ENCODE results near the gene SERPINH1. TPM values are rescaled to one million over a fixed set of nuclear protein-coding genes. Genes with fewer than 3 reads are reported as not detected.

Gene SERPINH1
- total RNA-seq, 1 experiment from 2014 or later = 58.8 TPM

DNA sequence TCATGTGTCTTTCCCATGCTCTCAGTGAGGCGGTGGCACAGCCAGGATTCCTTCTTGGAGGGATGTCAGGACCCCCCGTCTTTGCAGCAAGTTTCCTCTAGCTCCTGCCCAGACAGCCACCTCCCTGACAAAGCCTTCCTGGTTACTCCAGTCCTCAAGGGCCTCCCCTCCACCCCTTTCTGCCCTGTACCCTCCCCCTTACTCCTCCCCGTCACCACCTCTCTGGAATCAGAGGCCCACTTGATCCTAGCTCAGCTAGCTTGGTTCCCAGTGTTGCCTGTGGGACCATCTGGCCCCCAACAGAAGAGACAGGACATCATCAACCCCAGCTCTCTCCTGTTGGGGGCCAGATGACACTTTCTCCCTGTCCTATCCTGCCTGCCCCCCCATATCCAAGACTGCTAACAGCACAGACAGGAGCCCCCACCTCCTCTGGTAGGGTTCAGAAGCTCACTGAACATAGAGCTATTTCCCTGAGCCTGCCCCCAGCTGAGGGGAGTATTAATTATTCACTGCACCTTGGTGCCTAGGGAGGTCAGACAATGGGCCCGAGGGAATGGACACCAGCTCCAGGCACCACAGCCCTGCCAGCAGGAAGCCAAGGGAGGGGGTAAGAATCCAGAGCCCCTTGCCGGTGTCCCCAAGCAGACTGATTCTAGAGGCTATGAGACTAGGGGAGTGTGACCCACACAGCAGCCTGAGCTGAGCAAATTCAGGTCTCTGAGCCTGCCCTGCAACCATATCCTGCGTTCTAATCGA, 39.6 kb upstream of the SERPINH1 start:
- CTCF ChIA-PET = interaction anchor here (0.9 kb wide), 1 partner anchor 24 kb away, joined by 4 read pairs; no protein-coding TSS in a partner anchor
- Mint-ChIP-seq H3K36me3 (ENCODE audit: insufficient read depth, unreplicated experiment) (peaks cover 10% of the 10 kb centered on the region), H3K4me3 (ENCODE audit: low read depth, unreplicated experiment) (no peak overlapping the region), H3K27ac (ENCODE audit: unreplicated experiment) (no peak overlapping the region), H3K9me3 (ENCODE audit: low read depth, unreplicated experiment) (no peaks in the 10 kb centered on the region), H3K27me3 (ENCODE audit: unreplicated experiment) (peaks cover 31% of the 10 kb centered on the region), H3K4me1 (ENCODE audit: low read depth, unreplicated experiment) (no peaks in the 10 kb centered on the region)
- no peak for DNase-seq
- TF ChIP-seq, protein P1, sequence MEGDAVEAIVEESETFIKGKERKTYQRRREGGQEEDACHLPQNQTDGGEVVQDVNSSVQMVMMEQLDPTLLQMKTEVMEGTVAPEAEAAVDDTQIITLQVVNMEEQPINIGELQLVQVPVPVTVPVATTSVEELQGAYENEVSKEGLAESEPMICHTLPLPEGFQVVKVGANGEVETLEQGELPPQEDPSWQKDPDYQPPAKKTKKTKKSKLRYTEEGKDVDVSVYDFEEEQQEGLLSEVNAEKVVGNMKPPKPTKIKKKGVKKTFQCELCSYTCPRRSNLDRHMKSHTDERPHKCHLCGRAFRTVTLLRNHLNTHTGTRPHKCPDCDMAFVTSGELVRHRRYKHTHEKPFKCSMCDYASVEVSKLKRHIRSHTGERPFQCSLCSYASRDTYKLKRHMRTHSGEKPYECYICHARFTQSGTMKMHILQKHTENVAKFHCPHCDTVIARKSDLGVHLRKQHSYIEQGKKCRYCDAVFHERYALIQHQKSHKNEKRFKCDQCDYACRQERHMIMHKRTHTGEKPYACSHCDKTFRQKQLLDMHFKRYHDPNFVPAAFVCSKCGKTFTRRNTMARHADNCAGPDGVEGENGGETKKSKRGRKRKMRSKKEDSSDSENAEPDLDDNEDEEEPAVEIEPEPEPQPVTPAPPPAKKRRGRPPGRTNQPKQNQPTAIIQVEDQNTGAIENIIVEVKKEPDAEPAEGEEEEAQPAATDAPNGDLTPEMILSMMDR (IDR thresholded peaks at IDR 0.05; ENCODE audit: unreplicated experiment) = no peak
- intact Hi-C loops (cut with micrococcal nuclease; ENCODE audit: unreplicated experiment) = no loop called here
- no TSS peak for BruUV-seq (replicated peaks)

DNA sequence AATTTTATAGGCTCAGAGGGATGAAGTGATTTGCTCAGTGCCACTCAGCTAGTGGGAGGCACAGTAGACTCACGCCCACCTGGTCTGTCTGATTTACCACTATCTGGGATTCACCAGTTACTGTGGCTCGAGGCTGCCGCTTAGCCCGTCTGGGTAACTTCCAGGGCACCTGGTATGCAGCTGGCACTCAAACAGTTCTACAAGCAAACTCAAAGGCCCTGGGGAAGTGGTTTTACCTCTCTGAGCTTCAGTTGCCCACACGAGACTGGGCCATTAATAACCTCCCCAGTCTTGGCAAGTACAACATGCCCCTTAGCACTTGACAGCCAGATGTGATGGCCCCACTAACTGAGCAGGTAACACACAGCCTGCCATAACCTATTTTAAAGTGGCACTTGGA, 38.9 kb upstream of the SERPINH1 start:
- no TSS peak for BruUV-seq (replicated peaks)
- H3K9me3 Mint-ChIP-seq (ENCODE audit: low read depth, unreplicated experiment) = no peaks in the 10 kb centered on the region
- CTCF ChIA-PET = interaction anchor here (0.9 kb wide), 1 partner anchor 25 kb away, joined by 4 read pairs; no protein-coding TSS in a partner anchor
- no peak overlapping the region for H3K4me3 Mint-ChIP-seq (ENCODE audit: low read depth, unreplicated experiment)
- H3K27ac Mint-ChIP-seq (ENCODE audit: unreplicated experiment) = no peak overlapping the region
- TF ChIP-seq, protein P1 (IDR thresholded peaks at IDR 0.05; ENCODE audit: unreplicated experiment) = no peak
- no peaks in the 10 kb centered on the region for H3K4me1 Mint-ChIP-seq (ENCODE audit: low read depth, unreplicated experiment)
- no peak for DNase-seq
- H3K27me3 Mint-ChIP-seq (ENCODE audit: unreplicated experiment) = peaks cover 38% of the 10 kb centered on the region
- peaks cover 10% of the 10 kb centered on the region for H3K36me3 Mint-ChIP-seq (ENCODE audit: insufficient read depth, unreplicated experiment)
- intact Hi-C loops (cut with micrococcal nuclease; ENCODE audit: unreplicated experiment) = no loop called here

DNA sequence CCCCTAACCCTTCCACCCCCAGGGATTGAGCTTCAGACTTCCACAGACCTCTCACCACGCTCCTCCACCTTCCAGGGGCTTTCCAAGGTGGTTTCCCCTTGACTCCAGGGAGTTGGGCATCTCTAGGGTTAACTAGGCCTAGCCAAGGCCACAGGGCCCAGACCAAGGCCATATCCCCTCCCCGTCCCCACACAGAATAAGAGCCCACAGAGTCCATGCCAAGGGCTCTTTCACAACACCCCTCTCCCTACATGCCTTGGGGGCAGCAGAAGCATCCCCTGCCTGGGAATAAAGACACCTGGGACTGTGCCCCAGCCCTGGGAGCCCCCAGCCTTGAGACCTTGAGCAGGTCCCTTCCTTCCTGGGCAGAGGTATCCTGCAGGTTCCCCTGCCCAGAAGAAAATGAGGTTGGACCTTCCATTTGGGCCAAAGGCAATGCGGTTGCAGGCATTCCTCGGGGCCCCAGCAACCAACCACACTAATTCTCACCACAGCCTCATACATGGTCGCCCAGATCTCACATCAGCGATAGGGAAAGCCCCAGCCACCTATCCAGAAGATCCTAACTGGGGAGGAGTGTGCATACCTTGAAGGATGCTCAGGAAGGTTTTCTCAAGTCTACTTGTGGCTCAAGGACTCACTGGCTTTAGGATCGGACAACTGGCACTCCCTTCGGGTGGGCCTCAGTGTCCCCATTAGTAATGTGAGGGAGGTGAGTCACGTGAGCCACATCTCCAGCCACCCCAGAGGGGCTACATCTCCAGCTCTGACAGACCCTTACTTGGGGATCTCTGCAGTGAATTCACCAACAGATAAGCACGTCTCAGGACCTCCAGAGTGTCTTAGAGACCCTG, 38.0 kb upstream of the SERPINH1 start:
- H3K27ac Mint-ChIP-seq (ENCODE audit: unreplicated experiment) = no peak overlapping the region
- no TSS peak for BruUV-seq (replicated peaks)
- H3K27me3 Mint-ChIP-seq (ENCODE audit: unreplicated experiment) = peaks cover 47% of the 10 kb centered on the region
- intact Hi-C loops (cut with micrococcal nuclease; ENCODE audit: unreplicated experiment) = no loop called here
- no peaks in the 10 kb centered on the region for H3K9me3 Mint-ChIP-seq (ENCODE audit: low read depth, unreplicated experiment)
- H3K4me1 Mint-ChIP-seq (ENCODE audit: low read depth, unreplicated experiment) = no peaks in the 10 kb centered on the region
- peaks cover 10% of the 10 kb centered on the region for H3K36me3 Mint-ChIP-seq (ENCODE audit: insufficient read depth, unreplicated experiment)
- TF ChIP-seq, protein P1 (IDR thresholded peaks at IDR 0.05; ENCODE audit: unreplicated experiment) = no peak
- no peak for DNase-seq
- CTCF ChIA-PET = no interaction called here
- peak overlapping the region; percentile 66 for H3K4me3 Mint-ChIP-seq (ENCODE audit: low read depth, unreplicated experiment)

DNA sequence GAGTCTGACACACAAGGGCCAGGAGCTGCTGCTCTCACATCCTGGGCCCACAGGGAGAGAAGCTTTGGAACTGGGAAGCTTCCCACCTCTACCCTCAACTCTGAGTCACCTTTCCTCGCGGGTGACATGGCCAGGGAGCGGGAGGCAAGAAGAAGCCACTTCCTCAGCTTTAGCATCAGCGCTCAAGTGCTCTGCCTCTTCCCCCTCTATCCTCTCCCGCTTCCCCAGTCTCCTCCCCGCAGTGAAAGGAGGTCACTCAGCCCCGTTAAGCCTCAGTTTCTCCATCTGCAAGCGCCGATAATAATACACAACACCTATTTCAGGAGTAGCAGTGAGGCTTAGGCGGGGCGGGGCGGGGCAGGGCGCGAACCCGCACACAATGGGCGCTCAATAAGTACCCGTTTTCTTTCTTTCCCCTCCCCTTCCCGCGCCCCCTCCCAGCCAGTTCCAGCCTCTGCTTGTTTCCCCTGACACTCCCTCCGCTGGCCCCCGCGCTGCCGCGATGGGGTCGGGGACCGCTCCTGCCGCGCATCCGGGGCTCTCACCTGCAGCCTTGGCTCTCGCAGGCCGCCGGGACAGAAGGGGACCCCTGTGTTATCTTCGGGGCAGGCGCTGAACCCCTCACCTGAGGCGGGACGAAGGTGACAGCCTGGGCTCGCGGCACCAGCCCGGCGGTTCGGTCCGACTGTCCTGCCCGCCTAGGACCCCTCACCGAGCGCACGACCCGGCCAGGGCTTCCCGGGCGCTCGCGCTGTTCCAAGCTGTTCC, 37.2 kb upstream of the SERPINH1 start:
- Mint-ChIP-seq H3K9me3 (ENCODE audit: low read depth, unreplicated experiment) (no peaks in the 10 kb centered on the region), H3K27ac (ENCODE audit: unreplicated experiment) (no peak overlapping the region), H3K4me1 (ENCODE audit: low read depth, unreplicated experiment) (no peaks in the 10 kb centered on the region), H3K36me3 (ENCODE audit: insufficient read depth, unreplicated experiment) (peaks cover 10% of the 10 kb centered on the region), H3K27me3 (ENCODE audit: unreplicated experiment) (peaks cover 55% of the 10 kb centered on the region), H3K4me3 (ENCODE audit: low read depth, unreplicated experiment) (peak overlapping the region; percentile 66)
- BruUV-seq (replicated peaks) = no TSS peak
- CTCF ChIA-PET = no interaction called here
- no peak for DNase-seq
- TF ChIP-seq, protein P1 (IDR thresholded peaks at IDR 0.05; ENCODE audit: unreplicated experiment) = no peak
- intact Hi-C loops (cut with micrococcal nuclease; ENCODE audit: unreplicated experiment) = no loop called here

Measured in Calu3 (cell line).